SK-N-SH treated with all-trans-retinoic acid at 6 μM for 48 hours (cell line): ENCODE measurements around the gene SLIRP.
"Not testable (repeated sequence)": the region's sequence is repeated elsewhere in the genome, so short reads cannot be mapped to it uniquely, and the experiment has no call there.

ENCODE experiments used
- ATAC-seq: fragments of 200-7000 bp; cut with Tn5 transposase; 3 replicates; pipeline ENCODE4 v1.9.1; 2020; ENCODE audit warnings: mild to moderate bottlenecking, moderate library complexity
- BACH2 ChIP-seq: fragments of 250-450 bp; sonication (Bioruptor Pico); IDR thresholded peaks from 2 replicates; pipeline ENCODE4 v1.9.0; 2021; ENCODE audit warnings: mild to moderate bottlenecking, borderline replicate concordance
- CREB5 ChIP-seq: fragments of 250-450 bp; sonication (Bioruptor Pico); IDR thresholded peaks from 2 replicates; pipeline ENCODE4 v1.5.1; 2020; ENCODE audit warnings: low read depth, mild to moderate bottlenecking, moderate library complexity
- CSDC2 ChIP-seq: fragments of 250-450 bp; sonication (Bioruptor Pico); IDR thresholded peaks from 2 replicates; pipeline ENCODE4 v1.5.0; 2020; ENCODE audit warnings: mild to moderate bottlenecking, moderate library complexity
- CSRNP3 ChIP-seq: fragments of 250-450 bp; sonication (Bioruptor Pico); IDR thresholded peaks from 2 replicates; pipeline ENCODE4 v1.5.1; 2021; ENCODE audit warnings: mild to moderate bottlenecking, moderate library complexity
- ESRRG ChIP-seq: fragments of 250-450 bp; sonication (Bioruptor Pico); IDR thresholded peaks from 2 replicates; pipeline ENCODE4 v1.6.1; 2021; ENCODE audit warnings: mild to moderate bottlenecking
- GLIS3 ChIP-seq: fragments of 250-450 bp; sonication (Bioruptor Pico); IDR thresholded peaks from 2 replicates; pipeline ENCODE4 v1.5.0; 2020; ENCODE audit warnings: mild to moderate bottlenecking, moderate library complexity
- OSR1 ChIP-seq: fragments of 250-450 bp; sonication (Bioruptor Pico); IDR thresholded peaks from 2 replicates; pipeline ENCODE4 v1.8.0; 2022; ENCODE audit warnings: moderate library complexity, mild to moderate bottlenecking, inconsistent platforms
- POU6F1 ChIP-seq: fragments of 250-450 bp; sonication (Bioruptor Pico); IDR thresholded peaks from 2 replicates; pipeline ENCODE4 v1.8.0; 2021; ENCODE audit warnings: low read depth, mild to moderate bottlenecking, moderate library complexity, borderline replicate concordance
- PPARA ChIP-seq: fragments of 250-450 bp; sonication (Bioruptor Pico); IDR thresholded peaks from 2 replicates; pipeline ENCODE4 v1.5.0; 2020; ENCODE audit warnings: mild to moderate bottlenecking, borderline replicate concordance
- RARB ChIP-seq: fragments of 250-450 bp; sonication (Bioruptor Pico); IDR thresholded peaks from 2 replicates; pipeline ENCODE4 v1.8.0; 2021; ENCODE audit warnings: mild to moderate bottlenecking, moderate library complexity
- SNAI2 ChIP-seq: fragments of 250-450 bp; sonication (Bioruptor Pico); IDR thresholded peaks from 2 replicates; pipeline ENCODE4 v1.5.0; 2020; ENCODE audit warnings: mild to moderate bottlenecking, moderate library complexity
- TOX ChIP-seq: fragments of 250-450 bp; sonication (Bioruptor Pico); IDR thresholded peaks from 2 replicates; pipeline ENCODE4 v1.8.0; 2021; ENCODE audit warnings: mild to moderate bottlenecking, moderate library complexity, borderline replicate concordance
- ZC3H10 ChIP-seq: fragments of 250-450 bp; sonication (Bioruptor Pico); IDR thresholded peaks from 2 replicates; pipeline ENCODE4 v1.5.1; 2021; ENCODE audit warnings: mild to moderate bottlenecking, moderate library complexity
- ZFP3 ChIP-seq: fragments of 250-450 bp; sonication (Bioruptor Pico); IDR thresholded peaks from 2 replicates; pipeline ENCODE4 v1.5.0; 2020; ENCODE audit warnings: mild to moderate bottlenecking, moderate library complexity
- ZFP30 ChIP-seq: fragments of 450-650 bp; formaldehyde crosslinking; IDR thresholded peaks from 2 replicates; pipeline ENCODE4 v1.5.0; 2022; ENCODE audit warnings: mild to moderate bottlenecking, moderate library complexity
- ZNF565 ChIP-seq: fragments of 450-650 bp; formaldehyde crosslinking; conservative IDR thresholded peaks from 2 replicates; pipeline ENCODE4 v1.5.0; 2020; ENCODE audit warnings: low read depth, mild to moderate bottlenecking, moderate library complexity
- ZNF70 ChIP-seq: fragments of 450-650 bp; formaldehyde crosslinking; IDR thresholded peaks from 2 replicates; pipeline ENCODE4 v1.5.0; 2020; ENCODE audit warnings: mild to moderate bottlenecking, moderate library complexity
- ZNF8 ChIP-seq: fragments of 450-650 bp; formaldehyde crosslinking; IDR thresholded peaks from 2 replicates; pipeline ENCODE4 v1.5.0; 2020; ENCODE audit warnings: mild to moderate bottlenecking, moderate library complexity

SLIRP gene

GRCh38 chr14:77707724-77708408, at the start of gene SLIRP, which contains the start of gene ALKBH1:
Gene SLIRP (plus strand): TSS chr14:77708103. CDS start chr14:77708112, 9 bp downstream.
Gene ALKBH1 (minus strand): TSS chr14:77708023. CDS start chr14:77708004, 19 bp downstream.
- peak; percentile 98 for ATAC-seq
- TF ChIP-seq SNAI2 (CRISPR knock-in tag), result no peak
- TF ChIP-seq CSDC2, result peak; percentile 21; the same call in 1 of the 2 replicates
- TF ChIP-seq ZNF565, result no peak
- TF ChIP-seq CSRNP3 (CRISPR knock-in tag), result no peak
- no peak for TF ChIP-seq CREB5 (CRISPR knock-in tag)
- TF ChIP-seq GLIS3, result no peak
- TF ChIP-seq ZFP30 (CRISPR knock-in tag), result no peak
- TF ChIP-seq BACH2, result no peak
- 0 out of 2 replicates have a peak, but pooled peaks have one; percentile 46 for TF ChIP-seq ZFP3
- TF ChIP-seq ZNF70, result no peak
- no peak for TF ChIP-seq PPARA (CRISPR knock-in tag)
- TF ChIP-seq POU6F1 (CRISPR knock-in tag), result no peak

GRCh38 chr14:77659831-77660230, 48.1 kb upstream of the SLIRP start:
- TF ChIP-seq GLIS3, result no peak
- TF ChIP-seq ESRRG (CRISPR knock-in tag), result no peak
- TF ChIP-seq ZFP3, result no peak
- TF ChIP-seq CREB5 (CRISPR knock-in tag), result no peak
- TF ChIP-seq CSDC2, result no peak
- no peak for TF ChIP-seq RARB (CRISPR knock-in tag)
- no peak for TF ChIP-seq PPARA (CRISPR knock-in tag)
- no peak for TF ChIP-seq ZNF565
- TF ChIP-seq CSRNP3 (CRISPR knock-in tag), result no peak
- TF ChIP-seq ZNF8 (CRISPR knock-in tag), result no peak
- no peak for TF ChIP-seq ZNF70
- no peak for TF ChIP-seq TOX (CRISPR knock-in tag)
- no peak for TF ChIP-seq ZC3H10 (CRISPR knock-in tag)
- no peak for TF ChIP-seq OSR1
- no peak for ATAC-seq

GRCh38 chr14:77660754-77661153, 47.1 kb upstream of the SLIRP start:
- TF ChIP-seq ZC3H10 (CRISPR knock-in tag), result no peak
- TF ChIP-seq BACH2, result no peak
- TF ChIP-seq GLIS3, result no peak
- TF ChIP-seq CSRNP3 (CRISPR knock-in tag), result no peak
- no peak for TF ChIP-seq RARB (CRISPR knock-in tag)
- ATAC-seq, result no peak

GRCh38 chr14:77661562-77661961, 46.3 kb upstream of the SLIRP start:
- not testable (repeated sequence) for ATAC-seq
